Tibial nerve (tissue), 4 donors: ENCODE results near the gene KCNIP3. TPM values are rescaled to one million over a fixed set of nuclear protein-coding genes. Genes with fewer than 3 reads are reported as not detected.

ENCODE experiments used
- DNase-seq, 2 donors: peaks; one replicate each; pipeline ENCODE4 v3.0.0-alpha.2; 2019; ENCODE audit warnings: low spot score in 2 of 2
- H3K27ac ChIP-seq, 4 donors: fragments of 200-600 bp; sonication (generic) in 3 of 4; one replicate each; pipeline ENCODE4 v1.5.1; 2017 to 2019; ENCODE audit warnings: mild to moderate bottlenecking in 1 of 4
- H3K27me3 ChIP-seq, 2 donors: fragments of 200-600 bp; sonication (generic) in 1 of 2; one replicate each; pipeline versions ENCODE4 v1.5.1 to v1.6.0; 2017 to 2019
- H3K36me3 ChIP-seq, 3 donors: fragments of 200-600 bp; sonication (generic); one replicate each; pipeline ENCODE4 v1.5.1; 2018 to 2019
- H3K4me1 ChIP-seq, 4 donors: fragments of 200-600 bp; sonication (generic) in 3 of 4; one replicate each; pipeline ENCODE4 v1.5.1; 2017 to 2019
- H3K4me3 ChIP-seq, 4 donors: fragments of 200-600 bp; sonication (generic) in 3 of 4; one replicate each; pipeline ENCODE4 v1.5.1; 2017 to 2019; ENCODE audit warnings: mild to moderate bottlenecking in 1 of 4, moderate library complexity in 1 of 4
- H3K9me3 ChIP-seq, 4 donors: fragments of 200-600 bp; sonication (generic) in 3 of 4; one replicate each; pipeline ENCODE4 v1.5.1; 2017 to 2019
- EP300 ChIP-seq, 2 donors: sonication (generic); formaldehyde crosslinking; IDR thresholded peaks; one replicate each; pipeline ENCODE4 v1.6.1; 2017; ENCODE audit warnings: antibody characterized with exemption in 2 of 2, mild to moderate bottlenecking in 1 of 2
- POLR2A ChIP-seq, 2 donors: fragments of 450-650 bp; IDR thresholded peaks; one replicate each; pipeline ENCODE4 v1.6.1; 2017; ENCODE audit warnings: antibody characterized with exemption in 2 of 2, mild to moderate bottlenecking in 2 of 2, moderate library complexity in 2 of 2
- WGBS, 2 donors: methylation state at CpG; one replicate each; pipeline ENCODE4 v1.1.5; 2018; 5-methylcytosine and 5-hydroxymethylcytosine counted together
- total RNA-seq, 4 donors: library from RNA; depleted of rRNA; stranded (reverse); fragments of >200 nt; gene quantifications; one replicate each; pipeline ENCODE4 v1.1.0, GENCODE V29; 2016
- TF ChIP-seq, protein P1 (sequence below), 5 experiments: fragments of 200-600 bp in 3 of 5; fragments of 450-650 bp in 2 of 5; sonication (generic) in 3 of 5; IDR thresholded peaks; one replicate each; pipeline ENCODE4 v1.5.1; 2016 to 2019; ENCODE audit warnings: antibody characterized with exemption in 5 of 5, mild to moderate bottlenecking in 3 of 5, moderate library complexity in 2 of 5

Gene KCNIP3
- total RNA-seq, 4 donors from 2014 or later, result 35.1 to 90.8 (median 50.2) TPM

DNA sequence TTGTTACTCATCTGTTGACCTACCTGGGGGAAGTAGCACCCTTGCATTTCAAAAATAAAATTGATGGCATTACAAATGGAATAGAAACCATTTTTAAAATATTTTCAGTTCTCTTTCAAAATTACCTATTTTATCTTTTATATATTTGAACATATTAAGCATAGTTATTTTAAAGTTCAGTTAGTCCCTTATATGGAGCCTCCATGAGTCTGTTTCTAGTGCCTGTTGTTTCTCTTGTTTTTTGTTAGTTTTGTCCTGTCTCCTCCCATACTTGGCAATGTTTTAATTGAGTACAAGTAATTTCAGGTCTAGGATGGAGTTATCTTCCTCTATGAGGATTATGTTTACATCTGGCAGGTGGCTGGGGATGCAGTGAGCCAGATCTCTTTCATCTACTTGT is 5.9 kb upstream of the KCNIP3 start:
- peaks cover 0 to 61% (median 0%) of the 10 kb centered on the region in 3 donors for H3K36me3 ChIP-seq
- H3K9me3 ChIP-seq, result peaks cover 0 to 38% (median 2%) of the 10 kb centered on the region in 4 donors
- TF ChIP-seq EP300 (IDR thresholded peaks at IDR 0.05), result no peak
- H3K27ac ChIP-seq, result no peak overlapping the region
- H3K4me3 ChIP-seq, result no peak overlapping the region
- H3K27me3 ChIP-seq, result no peaks in the 10 kb centered on the region
- no peaks in the 10 kb centered on the region for H3K4me1 ChIP-seq
- no peak for DNase-seq

DNA sequence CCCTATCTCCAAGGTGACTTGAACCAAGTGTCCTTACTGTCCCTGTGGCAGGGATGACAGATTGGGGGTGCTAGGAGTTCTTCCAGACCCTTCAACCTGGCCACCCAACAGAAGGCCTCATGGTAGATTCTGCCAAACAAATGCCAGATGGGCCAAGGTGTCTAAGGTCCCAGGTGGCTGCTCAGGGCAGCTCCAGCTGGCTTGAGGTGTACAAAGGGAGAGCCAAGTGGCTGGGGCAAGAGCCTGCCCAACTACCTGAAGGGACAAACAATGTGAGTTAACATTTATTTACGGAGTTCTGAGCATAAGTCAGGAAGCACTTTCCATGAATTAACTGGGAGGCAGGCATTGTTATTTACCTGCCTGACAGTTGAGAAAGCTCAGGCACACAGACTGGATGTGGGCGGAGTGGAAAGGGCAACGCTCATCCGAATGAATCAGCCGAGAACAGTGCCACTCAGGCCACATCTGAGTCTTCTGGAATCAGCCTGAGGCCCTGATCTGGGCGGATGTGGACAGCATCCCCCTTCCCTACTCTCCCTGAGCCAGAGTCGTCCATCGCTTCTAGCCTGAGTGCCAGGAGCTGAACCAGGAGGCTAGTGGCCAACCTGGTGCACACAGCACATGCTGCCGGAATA is 4.4 kb upstream of the KCNIP3 start:
- 84 to 94% methylated on average over 9 of the region's 9 CpGs for WGBS, 2 donors
- no peak overlapping the region for H3K27ac ChIP-seq
- H3K9me3 ChIP-seq, result peaks cover 0 to 38% (median 2%) of the 10 kb centered on the region in 4 donors
- no peaks in the 10 kb centered on the region for H3K4me1 ChIP-seq
- H3K4me3 ChIP-seq, result no peak overlapping the region
- H3K36me3 ChIP-seq, result peaks cover 0 to 47% (median 0%) of the 10 kb centered on the region in 3 donors
- no peaks in the 10 kb centered on the region for H3K27me3 ChIP-seq
- TF ChIP-seq, protein P1, sequence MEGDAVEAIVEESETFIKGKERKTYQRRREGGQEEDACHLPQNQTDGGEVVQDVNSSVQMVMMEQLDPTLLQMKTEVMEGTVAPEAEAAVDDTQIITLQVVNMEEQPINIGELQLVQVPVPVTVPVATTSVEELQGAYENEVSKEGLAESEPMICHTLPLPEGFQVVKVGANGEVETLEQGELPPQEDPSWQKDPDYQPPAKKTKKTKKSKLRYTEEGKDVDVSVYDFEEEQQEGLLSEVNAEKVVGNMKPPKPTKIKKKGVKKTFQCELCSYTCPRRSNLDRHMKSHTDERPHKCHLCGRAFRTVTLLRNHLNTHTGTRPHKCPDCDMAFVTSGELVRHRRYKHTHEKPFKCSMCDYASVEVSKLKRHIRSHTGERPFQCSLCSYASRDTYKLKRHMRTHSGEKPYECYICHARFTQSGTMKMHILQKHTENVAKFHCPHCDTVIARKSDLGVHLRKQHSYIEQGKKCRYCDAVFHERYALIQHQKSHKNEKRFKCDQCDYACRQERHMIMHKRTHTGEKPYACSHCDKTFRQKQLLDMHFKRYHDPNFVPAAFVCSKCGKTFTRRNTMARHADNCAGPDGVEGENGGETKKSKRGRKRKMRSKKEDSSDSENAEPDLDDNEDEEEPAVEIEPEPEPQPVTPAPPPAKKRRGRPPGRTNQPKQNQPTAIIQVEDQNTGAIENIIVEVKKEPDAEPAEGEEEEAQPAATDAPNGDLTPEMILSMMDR (IDR thresholded peaks at IDR 0.05), result no peak
- TF ChIP-seq EP300 (IDR thresholded peaks at IDR 0.05), result no peak
- TF ChIP-seq POLR2A (IDR thresholded peaks at IDR 0.05), result no peak
- no peak for DNase-seq

DNA sequence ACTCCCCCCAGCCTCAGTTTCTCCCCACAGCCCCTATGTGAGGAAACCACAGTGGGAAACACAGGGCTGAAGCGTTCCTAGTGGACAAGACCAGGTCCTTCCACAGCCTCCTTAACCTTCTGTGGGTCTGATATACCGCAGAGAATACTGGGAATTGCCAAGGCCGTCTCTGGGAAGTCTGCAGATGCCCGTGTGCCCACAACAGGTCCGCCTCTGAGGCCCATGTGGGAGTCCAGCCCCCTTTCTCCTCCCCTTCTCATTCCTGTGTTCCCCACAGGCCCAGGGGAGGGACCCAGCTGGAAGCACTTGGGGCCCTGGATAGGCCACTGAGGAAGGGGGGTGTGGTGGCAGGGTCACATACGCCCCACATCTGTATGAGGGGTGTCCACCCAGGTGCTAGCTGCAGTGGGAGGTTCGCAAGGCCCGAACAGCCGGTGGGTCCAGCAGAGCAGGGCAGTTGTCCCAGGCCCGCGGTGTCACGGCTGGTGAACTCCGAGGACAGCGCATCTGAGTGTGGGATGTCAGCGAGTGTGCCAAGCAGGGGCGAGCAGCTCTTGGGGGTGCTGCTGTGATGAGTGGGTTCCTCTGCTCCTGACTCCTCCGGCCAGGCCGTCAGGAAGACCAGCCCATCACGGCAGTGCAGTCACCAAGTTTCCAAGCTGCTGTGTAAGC is 2.4 kb upstream of the KCNIP3 start:
- no peak for DNase-seq
- Histone ChIP-seq H3K27me3 (peaks cover 0 to 10% of the 10 kb centered on the region in 2 donors), H3K27ac (no peak overlapping the region), H3K4me3 (no peak overlapping the region), H3K4me1 (no peaks in the 10 kb centered on the region), H3K36me3 (peaks cover 0 to 27% (median 0%) of the 10 kb centered on the region in 3 donors), H3K9me3 (peaks cover 0 to 36% (median 2%) of the 10 kb centered on the region in 4 donors)
- 85 to 89% methylated on average over 17 to 19 of the region's 19 CpGs for WGBS, 2 donors
- TF ChIP-seq POLR2A (IDR thresholded peaks at IDR 0.05) (no peak), EP300 (IDR thresholded peaks at IDR 0.05) (no peak)

DNA sequence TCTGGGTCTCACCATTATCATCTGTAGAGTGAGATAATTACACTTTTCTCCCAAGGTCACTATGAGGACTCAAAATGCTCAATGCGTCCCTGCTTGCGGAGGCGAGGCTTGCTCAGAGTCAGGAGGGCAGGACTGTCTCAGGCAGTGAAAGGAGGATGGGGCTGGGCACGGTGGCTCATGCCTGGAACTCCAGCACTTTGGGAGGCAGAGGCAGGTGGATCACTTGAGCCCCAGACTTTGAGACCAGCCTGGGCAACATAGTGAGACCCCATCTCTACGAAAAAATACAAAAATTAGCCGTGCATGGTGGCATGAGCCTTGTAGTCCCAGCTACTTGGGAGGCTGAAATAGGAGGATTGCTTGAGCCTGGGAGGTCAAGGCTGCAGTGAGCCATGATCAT is 1.8 kb upstream of the KCNIP3 start:
- DNase-seq, result no peak
- Histone ChIP-seq H3K4me3 (no peak overlapping the region), H3K27ac (no peak overlapping the region), H3K27me3 (peaks cover 0 to 16% of the 10 kb centered on the region in 2 donors), H3K4me1 (no peaks in the 10 kb centered on the region), H3K36me3 (peaks cover 0 to 20% (median 0%) of the 10 kb centered on the region in 3 donors), H3K9me3 (peaks cover 0 to 30% (median 2%) of the 10 kb centered on the region in 4 donors)
- WGBS, 2 donors, result 88 to 91% methylated on average over 6 of the region's 6 CpGs
- TF ChIP-seq POLR2A (IDR thresholded peaks at IDR 0.05), result no peak
- TF ChIP-seq, protein P1 (IDR thresholded peaks at IDR 0.05), result no peak
- no peak for TF ChIP-seq EP300 (IDR thresholded peaks at IDR 0.05)

DNA sequence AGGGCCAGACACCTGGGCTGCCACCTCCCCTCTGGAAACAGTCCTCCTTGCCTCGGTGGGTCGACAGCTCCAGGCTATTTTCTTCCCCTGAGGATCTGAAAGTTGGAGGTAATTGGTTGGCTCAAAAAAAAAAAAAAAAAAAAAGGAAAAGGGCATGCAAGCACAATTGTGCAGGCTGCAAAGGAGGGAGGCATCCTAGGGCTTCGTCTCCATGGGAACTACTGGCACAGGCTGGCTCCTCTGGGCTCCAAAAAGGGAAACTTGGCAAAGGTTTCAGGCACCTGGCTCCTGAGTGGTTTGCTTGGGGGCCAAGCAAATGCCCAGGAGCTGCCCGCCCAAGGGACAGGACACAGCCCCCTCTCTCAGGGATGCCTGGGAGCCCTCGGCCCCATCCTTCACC is 1.1 kb upstream of the KCNIP3 start:
- no peak overlapping the region for H3K27ac ChIP-seq
- 65 to 68% methylated on average over 5 of the region's 5 CpGs for WGBS, 2 donors
- no peak for TF ChIP-seq EP300 (IDR thresholded peaks at IDR 0.05)
- TF ChIP-seq POLR2A (IDR thresholded peaks at IDR 0.05), result no peak
- TF ChIP-seq, protein P1 (IDR thresholded peaks at IDR 0.05), result no peak
- no peak overlapping the region for H3K4me3 ChIP-seq
- H3K36me3 ChIP-seq, result peaks cover 0 to 14% (median 0%) of the 10 kb centered on the region in 3 donors
- no peak for DNase-seq
- H3K27me3 ChIP-seq, result peaks cover 0 to 23% of the 10 kb centered on the region in 2 donors
- H3K4me1 ChIP-seq, result no peaks in the 10 kb centered on the region
- peaks cover 0 to 24% (median 0%) of the 10 kb centered on the region in 4 donors for H3K9me3 ChIP-seq
